Measurements from ENCODE around the gene MAP4K2.

Gene MAP4K2

GRCh38 chr11:64741375-64742086 is 61.5 kb downstream of the MAP4K2 start:
- ChIA-PET CTCF (interaction anchor here (2.3 kb wide), 1 partner anchor 53 kb away, joined by 14 read pairs; no protein-coding TSS in a partner anchor), POLR2A (interaction anchor here (0.6 kb wide), 1 partner anchor 37 kb away, joined by 3 read pairs; the partner anchor contains the start of gene SF1)
- no peak for DNase-seq (ENCODE audit: extremely low spot score)
- TF ChIP-seq ZNF384 (IDR thresholded peaks at IDR 0.05) (no peak), L3MBTL2 (conservative IDR thresholded peaks at IDR 0.05) (no peak), HDGF (IDR thresholded peaks at IDR 0.05; ENCODE audit: borderline replicate concordance) (no peak), LEF1 (IDR thresholded peaks at IDR 0.05; ENCODE audit: borderline replicate concordance) (no peak), FOXK2 (IDR thresholded peaks at IDR 0.05) (no peak), TARDBP (IDR thresholded peaks at IDR 0.05) (no peak), ELF4 (IDR thresholded peaks at IDR 0.05) (no peak), FOXA1 (IDR thresholded peaks at IDR 0.05) (no peak), ARNT (IDR thresholded peaks at IDR 0.05) (no peak), SP1 (IDR thresholded peaks at IDR 0.05) (no peak), NFRKB (IDR thresholded peaks at IDR 0.05) (no peak), FOXM1 (IDR thresholded peaks at IDR 0.05; ENCODE audit: borderline replicate concordance) (no peak), CTBP1 (IDR thresholded peaks at IDR 0.05; ENCODE audit: borderline replicate concordance) (no peak), BHLHE40 (IDR thresholded peaks at IDR 0.05; ENCODE audit: borderline replicate concordance) (no peak), SUZ12 (IDR thresholded peaks at IDR 0.05) (no peak), PKNOX1 (IDR thresholded peaks at IDR 0.05) (no peak)

GRCh38 chr11:64739871-64740270 is 63.1 kb downstream of the MAP4K2 start:
- ChIA-PET CTCF (no interaction called here), POLR2A (no interaction called here)
- no peak for DNase-seq (ENCODE audit: extremely low spot score)
- TF ChIP-seq PKNOX1 (IDR thresholded peaks at IDR 0.05) (no peak), CTBP1 (IDR thresholded peaks at IDR 0.05; ENCODE audit: borderline replicate concordance) (no peak), ELF4 (IDR thresholded peaks at IDR 0.05) (no peak), HDGF (IDR thresholded peaks at IDR 0.05; ENCODE audit: borderline replicate concordance) (no peak), FOXA1 (IDR thresholded peaks at IDR 0.05) (no peak), SP1 (IDR thresholded peaks at IDR 0.05) (no peak), LEF1 (IDR thresholded peaks at IDR 0.05; ENCODE audit: borderline replicate concordance) (no peak), TARDBP (IDR thresholded peaks at IDR 0.05) (no peak), FOXK2 (IDR thresholded peaks at IDR 0.05) (no peak), NFRKB (IDR thresholded peaks at IDR 0.05) (no peak), ARNT (IDR thresholded peaks at IDR 0.05) (no peak), L3MBTL2 (conservative IDR thresholded peaks at IDR 0.05) (no peak), FOXM1 (IDR thresholded peaks at IDR 0.05; ENCODE audit: borderline replicate concordance) (no peak)

GRCh38 chr11:64736654-64737053 is 66.4 kb downstream of the MAP4K2 start:
- ChIA-PET CTCF (no interaction called here), POLR2A (no interaction called here)
- TF ChIP-seq FOXM1 (IDR thresholded peaks at IDR 0.05; ENCODE audit: borderline replicate concordance), result no peak
- TF ChIP-seq BHLHE40 (IDR thresholded peaks at IDR 0.05; ENCODE audit: borderline replicate concordance), result no peak
- TF ChIP-seq NFRKB (IDR thresholded peaks at IDR 0.05), result no peak
- TF ChIP-seq ARNT (IDR thresholded peaks at IDR 0.05), result no peak
- no peak for TF ChIP-seq SP1 (IDR thresholded peaks at IDR 0.05)
- TF ChIP-seq TARDBP (IDR thresholded peaks at IDR 0.05), result no peak
- no peak for DNase-seq (ENCODE audit: extremely low spot score)

- no peak for TF ChIP-seq ARNT (IDR thresholded peaks at IDR 0.05)
- no peak for TF ChIP-seq FOXA1 (IDR thresholded peaks at IDR 0.05)
- no peak for TF ChIP-seq ZNF384 (IDR thresholded peaks at IDR 0.05)
- no peak for TF ChIP-seq TARDBP (IDR thresholded peaks at IDR 0.05)
- TF ChIP-seq LEF1 (IDR thresholded peaks at IDR 0.05; ENCODE audit: borderline replicate concordance), result no peak
- no peak for TF ChIP-seq BHLHE40 (IDR thresholded peaks at IDR 0.05; ENCODE audit: borderline replicate concordance)
- TF ChIP-seq L3MBTL2 (conservative IDR thresholded peaks at IDR 0.05), result no peak
- TF ChIP-seq PKNOX1 (IDR thresholded peaks at IDR 0.05), result no peak
- no peak for TF ChIP-seq NFRKB (IDR thresholded peaks at IDR 0.05)
- no peak for TF ChIP-seq FOXK2 (IDR thresholded peaks at IDR 0.05)
- TF ChIP-seq ELF4 (IDR thresholded peaks at IDR 0.05), result no peak
- no peak for TF ChIP-seq SP1 (IDR thresholded peaks at IDR 0.05)
- no peak for TF ChIP-seq SUZ12 (IDR thresholded peaks at IDR 0.05)
- no peak for TF ChIP-seq FOXM1 (IDR thresholded peaks at IDR 0.05; ENCODE audit: borderline replicate concordance)
- no peak for TF ChIP-seq CTBP1 (IDR thresholded peaks at IDR 0.05; ENCODE audit: borderline replicate concordance)
- TF ChIP-seq HDGF (IDR thresholded peaks at IDR 0.05; ENCODE audit: borderline replicate concordance), result no peak
- ChIA-PET POLR2A (no interaction called here), CTCF (interaction anchor here (0.6 to 1.0 kb wide), 2 partner anchors 47 to 540 kb away, joined by 3 to 5 read pairs; no protein-coding TSS in a partner anchor)
- no peak for DNase-seq (ENCODE audit: extremely low spot score)
These were observed 67.2 kb downstream of the MAP4K2 start for GRCh38 chr11:64735725-64736259.
